GM18873 (cell line): Measurements from ENCODE around the gene HDAC4.

ENCODE experiments used
- ATAC-seq: cut with Tn5 transposase; IDR thresholded peaks from one replicate; pipeline ENCODE4 v1.9.1; 2021; ENCODE audit warnings: mild to moderate bottlenecking, moderate library complexity, moderate number of reproducible peaks; ENCODE audit not compliant: unreplicated experiment, low FRiP score

Gene HDAC4

DNA sequence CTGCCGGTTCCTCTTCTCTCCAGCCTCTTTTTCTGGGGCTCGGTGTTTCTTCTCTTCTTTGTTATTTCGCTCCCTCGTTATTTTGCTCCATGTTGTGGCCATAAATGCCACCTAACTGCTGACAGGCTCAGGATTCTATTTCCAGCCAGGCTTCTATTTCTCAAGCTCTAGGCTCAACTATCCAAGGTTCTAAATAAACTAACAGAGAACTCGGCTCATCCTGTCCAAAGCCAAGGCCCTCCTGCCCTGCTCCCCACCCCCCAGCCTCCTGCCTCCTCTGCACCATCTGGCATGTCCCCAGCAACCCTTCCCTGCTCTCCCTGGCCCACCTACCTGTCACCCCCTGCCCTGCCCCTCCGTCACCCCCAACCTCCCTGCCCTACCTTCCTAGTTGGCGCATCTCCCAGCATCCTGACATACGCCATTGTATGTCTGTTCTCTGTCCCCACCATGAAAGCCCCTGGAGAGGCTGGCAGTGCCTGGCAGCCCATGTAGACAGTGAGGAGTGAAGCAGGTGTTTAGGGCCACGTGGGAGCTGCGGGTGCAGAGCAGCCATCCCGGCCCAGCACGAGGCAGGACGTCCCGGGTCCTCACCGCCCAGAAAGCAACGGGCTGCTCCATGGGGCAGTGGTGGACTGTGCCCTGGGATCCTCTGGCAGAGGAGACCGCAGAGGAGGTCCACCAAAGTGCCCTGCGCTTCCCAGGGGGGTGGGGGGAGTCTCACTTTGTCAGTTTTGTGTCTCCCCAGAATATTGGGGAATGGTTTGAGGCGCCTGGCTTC is 366.1 kb downstream of the HDAC4 start:
- ATAC-seq: no peak

DNA sequence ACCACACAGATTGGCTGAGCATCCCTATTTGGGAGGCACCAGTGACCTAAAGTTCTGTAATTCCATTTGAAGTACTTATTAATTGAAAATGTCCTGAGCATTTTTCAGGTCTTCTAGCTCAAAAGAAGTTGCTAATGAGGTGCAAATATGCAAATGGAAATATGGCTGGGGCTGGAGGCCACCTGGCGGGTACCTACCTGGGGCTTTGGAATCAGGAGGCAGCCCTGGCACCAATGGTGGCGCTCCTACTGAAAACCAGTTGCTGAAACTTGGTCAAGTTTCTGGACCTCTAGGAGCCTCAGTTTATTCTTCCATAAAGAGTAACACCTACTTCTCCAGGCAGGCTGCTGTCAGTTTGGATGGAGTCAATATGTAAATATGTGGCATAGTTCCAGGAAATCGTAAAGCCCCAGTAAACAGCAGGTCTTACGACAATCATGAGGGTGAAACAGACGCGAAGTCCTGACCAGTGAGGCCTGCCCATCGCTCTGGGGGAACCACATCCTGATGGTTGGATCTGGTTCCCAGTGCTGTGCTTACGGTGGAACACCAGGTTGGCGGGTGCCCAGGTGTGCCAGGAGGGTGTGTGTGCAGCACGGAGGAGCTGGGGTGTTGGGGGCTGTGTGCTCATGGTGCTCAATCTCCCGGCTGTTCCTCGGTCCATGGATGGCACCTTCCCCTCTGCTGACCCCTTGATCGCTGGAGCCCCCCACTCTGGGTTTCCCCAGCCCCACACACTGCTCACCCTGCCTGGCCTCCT is 366.8 kb downstream of the HDAC4 start:
- ATAC-seq: no peak

DNA sequence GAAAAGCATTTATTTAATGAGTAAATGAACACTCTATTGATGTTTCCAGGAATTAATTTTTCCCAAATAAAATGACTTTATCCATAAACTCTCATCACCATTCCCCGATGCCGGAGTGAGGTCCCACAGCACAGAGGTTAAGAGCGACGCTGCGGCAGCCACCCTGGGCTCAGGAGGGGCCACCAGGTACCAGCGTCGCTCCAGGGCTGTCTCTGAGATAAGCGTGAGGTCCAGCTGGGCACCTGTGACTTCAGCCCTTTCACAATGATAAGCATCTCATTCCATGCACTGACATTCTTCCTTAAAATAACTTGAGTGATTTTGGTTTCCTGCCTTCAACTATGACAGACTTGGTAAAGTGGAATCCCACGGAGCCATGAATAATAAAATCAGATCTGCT is 370.9 kb downstream of the HDAC4 start:
- ATAC-seq: no peak

DNA sequence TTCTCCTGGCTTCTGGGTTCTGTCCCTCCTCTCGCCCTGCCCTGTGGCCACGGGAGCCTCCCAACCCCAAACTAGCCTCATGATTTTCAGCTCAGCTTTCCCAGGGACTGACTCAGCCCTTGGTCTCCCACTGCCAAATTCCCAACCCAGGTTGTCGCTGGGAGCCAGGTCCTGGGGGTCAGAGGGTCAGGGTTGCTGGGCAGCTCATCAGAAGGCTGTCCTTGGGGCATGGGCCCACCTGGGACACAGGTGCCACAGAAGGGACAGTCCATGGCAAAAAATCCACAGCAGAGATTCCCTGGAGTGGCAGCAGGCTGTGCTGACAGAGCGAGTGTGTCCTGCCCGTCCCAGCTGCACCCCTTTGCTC is 372.6 kb downstream of the HDAC4 start:
- ATAC-seq: no peak

DNA sequence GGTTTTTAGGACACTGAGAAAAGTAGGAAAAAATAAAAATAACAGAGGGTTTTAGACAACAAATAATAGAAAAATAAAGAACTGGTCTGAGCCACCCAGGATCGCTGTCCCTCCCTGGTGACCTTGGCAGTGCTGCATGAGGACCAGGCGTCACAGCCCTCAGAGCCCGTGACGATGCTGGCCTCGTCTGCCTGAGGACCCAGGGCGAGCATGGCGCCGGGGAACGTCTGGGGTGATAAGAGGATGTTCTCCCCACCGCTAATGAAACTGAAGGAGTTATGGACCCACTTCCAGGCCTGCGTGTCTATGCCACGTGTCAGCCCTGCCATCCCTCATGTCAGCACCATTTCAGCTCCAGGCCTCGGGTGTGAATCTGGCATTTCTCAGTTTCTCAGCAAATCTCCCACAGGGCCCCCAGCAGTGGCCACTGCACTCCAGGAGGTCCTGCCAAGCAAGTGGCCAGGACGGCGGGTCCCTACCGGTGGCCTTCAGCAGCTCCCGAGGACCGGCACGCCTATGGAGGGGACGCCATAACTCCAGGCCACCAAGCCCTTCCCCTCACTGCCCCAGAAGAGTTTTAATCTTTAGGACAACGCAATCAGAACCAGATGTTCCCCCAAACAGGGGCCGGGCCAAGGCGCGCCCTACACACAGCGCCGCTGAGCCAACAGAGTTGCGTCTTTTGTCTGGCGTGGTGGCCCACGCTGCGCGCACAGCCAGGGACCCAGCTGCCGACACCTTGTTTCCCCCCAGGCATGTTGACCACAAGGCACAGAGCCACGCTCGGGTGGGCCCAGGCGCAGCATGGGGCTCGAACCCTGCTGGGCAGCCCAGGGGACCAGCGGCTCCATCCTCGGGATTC is 373.2 kb downstream of the HDAC4 start:
- ATAC-seq: no peak

DNA sequence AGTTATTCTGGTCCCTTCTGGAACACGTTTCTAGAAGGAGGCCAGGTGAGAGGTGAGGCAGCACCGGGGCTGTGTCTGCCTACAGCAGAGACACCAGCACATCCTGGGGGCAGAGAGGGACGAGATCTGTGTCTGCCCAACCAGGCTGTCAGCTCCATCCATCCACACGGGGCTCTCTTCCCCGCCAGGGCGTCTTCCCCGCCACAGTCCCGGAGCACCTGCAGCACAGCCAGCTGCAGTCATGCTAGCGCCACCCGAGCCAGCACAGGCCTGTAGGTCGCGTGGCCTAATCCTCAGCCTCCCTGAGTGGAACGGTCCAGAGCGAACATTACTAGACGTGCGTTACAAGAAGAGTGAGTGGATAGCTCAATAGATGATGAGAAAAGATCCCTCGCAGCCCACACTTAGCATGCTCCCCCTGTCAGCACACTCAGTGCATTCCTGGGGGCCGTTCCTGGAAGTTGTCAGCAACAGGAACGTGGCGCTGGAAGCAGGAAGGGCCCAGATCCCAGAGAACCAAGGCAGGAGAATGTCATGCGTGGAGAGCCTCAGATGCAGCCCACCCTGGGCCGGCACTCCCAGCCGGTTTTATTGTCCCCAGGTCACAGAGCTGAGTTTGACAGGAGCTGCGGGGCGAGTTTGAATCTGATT is 374.0 kb downstream of the HDAC4 start:
- ATAC-seq: no peak

DNA sequence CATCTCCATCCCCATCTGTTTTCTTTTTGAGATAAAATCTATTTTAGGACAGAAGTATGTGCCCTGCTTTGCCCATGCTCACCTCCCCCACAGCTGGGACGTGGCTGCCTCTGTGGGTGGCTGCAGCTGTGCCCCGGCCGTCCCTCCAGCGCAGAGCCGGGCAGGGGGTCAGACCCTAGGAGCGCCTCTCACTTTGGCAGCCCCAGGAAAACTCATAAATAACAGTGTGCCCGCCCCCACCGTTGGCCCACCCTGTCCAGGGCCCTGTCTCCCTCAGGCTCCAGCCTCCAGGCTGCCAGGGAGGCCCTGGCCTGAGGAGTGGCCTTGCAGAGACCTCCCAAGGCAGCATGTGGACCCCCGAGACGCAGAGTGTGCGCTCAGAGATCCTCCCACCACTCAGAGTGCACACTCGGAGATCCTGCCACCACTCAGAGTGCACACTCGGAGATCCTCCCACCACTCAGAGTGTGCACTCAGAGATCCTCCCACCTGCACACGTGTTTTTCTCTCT is 374.8 kb downstream of the HDAC4 start:
- no peak for ATAC-seq

DNA sequence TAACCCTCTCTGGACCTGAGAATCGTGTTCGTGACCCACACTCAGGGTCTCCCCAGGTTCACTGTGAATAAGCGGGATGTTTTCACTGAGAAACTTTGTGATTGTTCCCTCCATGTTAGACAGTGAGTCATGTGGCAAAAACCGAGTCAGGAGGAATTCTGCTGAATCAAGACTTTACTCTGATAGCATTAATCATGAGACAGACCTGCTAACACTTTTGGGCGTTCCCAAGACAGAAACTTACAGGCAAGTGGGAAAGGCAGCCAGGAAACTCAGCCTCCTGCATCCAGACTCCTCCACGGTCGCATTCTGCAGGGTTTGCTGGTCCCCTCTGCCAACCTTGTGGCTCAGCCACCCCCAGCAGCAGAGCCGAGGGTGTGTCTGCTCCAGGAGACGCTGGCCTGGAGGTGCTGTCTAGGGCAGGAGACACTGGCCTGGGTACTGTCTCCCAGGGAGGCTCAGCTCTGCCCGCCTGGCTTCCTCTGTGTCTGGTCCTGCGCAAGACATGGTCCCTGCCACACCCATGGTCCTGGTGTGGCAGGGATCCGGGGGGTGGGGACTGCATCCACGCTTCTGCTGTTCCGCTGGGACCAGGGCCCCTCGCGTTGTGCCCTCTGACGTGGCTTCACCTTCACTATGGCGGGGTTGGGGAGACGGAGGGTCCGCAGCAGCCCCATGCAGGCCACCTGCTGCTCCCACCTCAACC is 375.6 kb downstream of the HDAC4 start:
- no peak for ATAC-seq

DNA sequence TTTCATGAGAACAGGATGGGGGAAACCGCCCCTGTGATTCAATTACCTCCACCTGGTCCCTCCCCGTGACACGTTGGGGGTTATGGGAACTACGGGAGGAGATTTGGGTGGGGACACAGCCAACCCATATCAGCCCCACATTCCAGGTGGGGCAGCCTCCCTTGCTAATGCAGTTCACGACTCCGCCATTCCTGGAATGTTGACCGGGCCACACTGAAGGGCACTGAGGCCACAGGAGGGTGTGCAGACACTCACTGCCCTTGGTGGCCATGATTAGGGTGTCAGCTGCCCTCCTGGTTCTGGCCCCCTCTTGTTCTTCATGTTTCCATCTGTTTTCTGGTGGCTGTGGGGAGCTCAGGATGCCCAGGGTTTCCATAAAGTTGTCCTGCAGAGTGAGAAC is 376.6 kb downstream of the HDAC4 start:
- no peak for ATAC-seq

DNA sequence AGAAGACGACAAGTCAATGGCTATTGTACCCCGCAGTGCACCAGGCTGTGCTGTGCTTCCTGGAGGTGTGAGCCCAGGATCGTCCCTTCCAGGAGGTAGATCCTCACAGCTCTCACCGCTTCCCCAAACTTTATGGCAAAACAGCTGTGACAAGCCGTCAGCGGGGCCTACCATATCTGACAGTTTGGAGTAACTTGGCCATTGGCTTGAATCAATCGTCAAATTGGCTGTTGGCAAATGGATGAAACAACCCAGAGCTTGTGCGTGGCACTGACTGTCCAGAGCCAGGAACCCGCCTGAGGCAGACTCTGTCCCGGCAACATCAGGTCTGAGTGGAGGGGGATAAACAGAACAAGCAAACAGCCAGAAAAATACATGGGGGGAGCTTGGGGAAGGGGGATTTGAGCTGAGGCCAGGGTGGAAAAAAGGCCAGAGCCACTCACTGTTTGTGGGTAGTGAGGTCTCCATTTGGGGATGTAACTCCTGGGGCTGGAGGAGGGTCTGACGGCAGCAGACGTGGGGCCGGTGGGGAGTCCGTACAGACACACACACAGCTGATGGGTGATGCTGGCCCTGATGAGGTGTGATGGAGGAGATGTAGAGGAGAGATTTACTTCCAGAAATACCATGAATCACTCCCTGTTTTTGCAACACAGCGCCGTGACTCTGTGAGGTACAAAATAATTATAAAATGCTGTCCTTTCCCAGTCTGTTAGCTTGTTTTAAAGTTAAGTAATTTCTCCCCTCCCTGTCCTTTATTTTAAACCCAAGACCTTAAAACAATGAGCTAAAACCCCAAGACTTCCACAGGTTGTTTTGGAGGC is 378.2 kb downstream of the HDAC4 start:
- ATAC-seq: no peak

DNA sequence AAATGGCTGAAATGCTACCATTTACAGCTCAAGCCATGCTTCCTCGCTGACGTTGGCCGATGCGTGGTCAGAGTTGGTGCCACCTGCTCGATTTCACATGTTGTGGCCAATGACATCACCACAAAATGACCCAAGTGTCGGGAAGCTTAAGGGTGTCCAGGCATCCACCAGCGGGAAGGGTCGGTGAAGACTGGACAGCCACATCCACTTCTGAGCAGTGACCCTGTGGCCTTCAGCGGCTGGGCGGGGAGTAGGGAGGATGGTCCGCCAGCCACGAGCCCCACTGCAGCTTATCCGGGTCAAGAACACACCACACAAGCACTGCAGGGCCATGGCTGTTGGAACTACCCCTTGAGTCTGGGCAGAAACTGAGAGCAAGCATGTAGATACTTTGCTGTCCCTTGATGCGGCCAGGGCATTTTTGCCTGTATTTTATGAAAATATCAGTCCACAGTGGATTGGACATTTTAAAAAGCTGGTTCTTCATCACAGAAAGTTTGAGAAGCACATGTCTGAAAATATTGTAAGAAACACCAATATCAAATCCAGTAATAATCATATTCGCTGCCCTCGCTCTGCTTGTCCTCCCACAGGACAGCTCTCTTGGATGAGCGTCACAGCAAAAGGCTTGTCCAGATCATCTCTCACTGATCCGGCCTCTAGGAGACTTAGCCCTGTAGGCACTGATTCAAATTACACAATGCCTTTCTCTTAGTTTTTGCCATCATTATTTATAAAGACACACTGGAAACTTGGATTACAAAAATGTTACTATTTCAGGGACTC is 379.0 kb downstream of the HDAC4 start:
- ATAC-seq: no peak

DNA sequence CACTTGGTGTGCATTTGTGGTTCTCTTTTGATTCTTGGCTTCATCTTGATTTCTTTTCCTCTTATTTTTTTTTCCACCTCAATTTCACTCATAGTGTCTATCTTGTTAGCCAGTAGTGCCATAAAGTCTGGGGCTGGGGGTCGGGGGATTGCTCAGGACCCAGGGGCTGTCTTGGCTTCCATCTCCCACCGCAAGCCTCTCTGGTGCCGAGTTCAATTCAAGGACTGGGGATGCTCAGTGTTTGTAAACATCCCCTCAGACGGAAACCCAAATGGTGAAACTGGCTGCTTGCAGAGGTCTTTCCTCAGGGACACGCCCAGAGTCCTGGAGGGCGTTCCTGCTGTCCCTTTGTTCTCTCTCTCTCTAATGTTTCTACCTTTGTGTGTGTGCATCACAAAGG is 379.6 kb downstream of the HDAC4 start:
- ATAC-seq: no peak

DNA sequence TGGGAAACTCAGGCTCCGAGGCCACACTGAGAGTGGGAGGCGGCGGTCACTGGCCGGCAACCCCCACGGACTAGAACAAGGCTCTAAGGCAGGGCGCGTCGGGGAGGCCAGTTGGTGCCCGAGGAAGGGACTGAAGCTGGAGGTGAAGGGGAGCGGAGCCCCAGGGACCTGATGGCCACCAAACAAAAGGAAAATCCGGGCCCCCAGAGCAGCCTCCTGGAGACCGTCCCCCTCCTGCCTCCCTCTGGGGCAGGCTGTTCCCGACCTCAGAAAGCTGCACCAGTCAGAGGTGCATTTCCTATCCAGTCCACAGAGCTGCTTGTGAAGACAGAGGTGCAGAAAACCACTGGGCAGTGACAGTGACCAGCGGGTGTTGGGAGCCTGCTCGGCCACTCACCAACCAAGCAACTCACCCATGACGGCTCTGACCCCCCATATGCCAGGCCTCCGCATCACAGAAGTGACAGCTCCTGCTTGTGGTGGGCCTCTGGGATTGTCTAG is 380.2 kb downstream of the HDAC4 start:
- ATAC-seq: no peak

DNA sequence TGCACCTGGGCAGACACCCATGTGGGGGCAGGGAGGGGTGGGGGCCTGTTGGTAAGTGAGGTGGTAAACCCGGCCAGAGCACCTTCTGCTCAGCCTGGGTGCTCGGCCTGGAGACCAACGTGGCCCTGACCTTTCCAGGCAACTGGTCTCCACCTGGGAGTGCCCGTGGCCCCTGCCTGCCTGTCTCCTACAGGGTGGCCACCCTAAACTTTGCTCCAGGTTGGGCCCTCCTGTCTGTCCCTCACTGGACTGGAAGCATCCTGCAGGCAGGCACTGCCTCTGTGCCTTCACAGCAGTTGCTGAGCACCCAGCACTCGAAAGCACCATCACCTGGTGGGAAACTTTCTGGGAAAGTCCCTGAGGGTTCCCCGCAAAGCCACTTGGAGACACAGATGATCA is 381.6 kb downstream of the HDAC4 start:
- ATAC-seq: no peak

DNA sequence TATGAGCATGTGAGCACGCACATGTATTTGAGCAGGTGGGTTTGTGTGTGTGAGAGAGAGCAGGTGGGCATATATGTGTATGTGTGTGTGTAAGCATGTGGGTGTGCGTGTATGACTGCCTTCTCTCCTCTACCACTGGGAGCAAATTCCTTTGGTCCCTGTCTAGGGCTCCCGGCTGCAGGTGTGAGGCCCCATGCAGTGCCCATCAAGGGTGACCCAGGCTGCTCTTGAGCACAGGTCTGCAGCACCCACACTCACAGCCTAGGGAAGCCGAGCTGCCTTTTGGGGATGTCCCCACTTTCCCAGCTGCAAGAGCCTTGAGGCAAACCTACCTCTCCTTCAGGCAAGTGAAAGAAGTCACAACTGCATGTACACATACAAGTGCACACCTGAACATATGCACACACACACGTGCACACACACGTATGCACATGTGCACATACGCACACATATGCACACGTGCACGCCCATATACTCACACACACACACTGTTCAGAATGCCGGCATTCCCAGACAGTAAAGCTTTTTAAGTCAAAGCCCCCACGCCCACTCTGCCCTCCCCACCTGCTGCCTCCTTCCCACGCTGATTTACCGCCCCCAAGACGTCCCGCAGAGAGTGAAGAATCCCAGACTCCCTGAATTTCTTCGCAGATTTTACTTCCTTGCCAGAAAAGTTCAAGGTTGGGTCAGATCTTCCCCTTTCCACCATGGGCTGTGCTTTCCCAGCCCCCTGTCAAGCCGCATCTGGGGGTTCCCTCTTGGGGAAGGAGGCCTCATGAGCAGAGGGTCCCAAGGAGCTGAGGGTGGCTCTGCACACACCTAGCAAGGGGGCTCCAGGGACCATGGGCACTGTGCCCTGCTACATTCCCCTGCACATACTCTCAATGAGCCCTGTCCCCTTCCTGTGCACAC is 382.3 kb downstream of the HDAC4 start:
- ATAC-seq: no peak

DNA sequence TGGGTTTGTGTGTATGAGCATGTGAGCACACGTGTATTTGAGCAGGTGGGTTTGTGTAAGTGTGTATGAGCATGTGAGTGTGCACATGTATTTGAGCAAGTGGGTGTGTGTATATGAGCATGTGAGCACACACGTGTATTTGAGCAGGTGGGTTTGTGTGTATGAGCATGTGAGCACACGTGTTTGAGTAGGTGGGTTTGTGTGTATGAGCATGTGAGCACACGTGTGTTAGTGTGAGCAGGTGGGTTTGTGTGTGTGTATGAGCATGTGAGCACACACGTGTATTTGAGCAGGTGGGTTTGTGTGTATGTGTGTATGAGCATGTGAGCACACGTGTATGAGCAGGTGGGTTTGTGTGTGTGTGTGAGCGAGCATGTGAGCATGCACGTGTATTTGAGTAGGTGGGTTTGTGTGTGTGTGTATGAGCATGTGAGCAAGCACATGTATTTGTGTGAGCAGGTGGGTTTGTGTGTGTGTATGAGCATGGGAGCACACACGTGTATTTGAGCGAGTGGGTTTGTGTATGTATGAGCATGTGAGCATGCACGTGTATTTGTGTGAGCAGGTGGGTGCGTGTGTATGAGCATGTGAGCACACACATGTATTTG is 383.2 kb downstream of the HDAC4 start:
- ATAC-seq: no peak
